IPS DF 4.7 (cell line): Measurements from ENCODE around the gene FOXC1.

Experiments
- DNase-seq: peaks from one replicate; pipeline ENCODE4 v3.0.0-alpha.2; 2013; ENCODE audit warnings: low spot score; ENCODE audit errors: extremely low read depth

FOXC1 gene

DNA sequence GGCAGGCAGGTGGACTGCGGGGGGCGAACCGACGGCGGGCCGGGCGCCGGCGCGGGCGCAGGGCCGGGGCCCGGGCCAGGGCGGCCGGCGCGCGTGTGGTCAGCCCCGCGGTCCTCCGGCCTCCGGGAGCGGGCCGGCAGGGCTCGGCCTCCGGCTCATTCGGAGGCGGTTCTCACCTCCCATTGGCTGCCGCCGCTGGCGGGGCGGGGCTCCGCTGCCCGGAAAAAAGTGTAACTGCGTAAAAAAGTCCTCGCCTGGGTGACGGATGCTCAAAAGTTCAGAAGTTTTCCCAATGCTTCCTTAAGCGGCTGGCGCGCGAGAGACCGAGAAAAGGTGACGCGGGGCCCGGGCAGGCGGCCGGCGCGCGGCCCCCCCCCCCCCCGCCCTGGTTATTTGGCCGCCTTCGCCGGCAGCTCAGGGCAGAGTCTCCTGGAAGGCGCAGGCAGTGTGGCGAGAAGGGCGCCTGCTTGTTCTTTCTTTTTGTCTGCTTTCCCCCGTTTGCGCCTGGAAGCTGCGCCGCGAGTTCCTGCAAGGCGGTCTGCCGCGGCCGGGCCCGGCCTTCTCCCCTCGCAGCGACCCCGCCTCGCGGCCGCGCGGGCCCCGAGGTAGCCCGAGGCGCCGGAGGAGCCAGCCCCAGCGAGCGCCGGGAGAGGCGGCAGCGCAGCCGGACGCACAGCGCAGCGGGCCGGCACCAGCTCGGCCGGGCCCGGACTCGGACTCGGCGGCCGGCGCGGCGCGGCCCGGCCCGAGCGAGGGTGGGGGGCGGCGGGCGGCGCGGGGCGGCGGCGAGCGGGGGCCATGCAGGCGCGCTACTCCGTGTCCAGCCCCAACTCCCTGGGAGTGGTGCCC is at the start of gene FOXC1:
Gene FOXC1 (plus strand): TSS at position 268 of the 849 bp plus-strand sequence. CDS start 531 bp downstream, at position 799.
- DNase-seq, result no peak

DNA sequence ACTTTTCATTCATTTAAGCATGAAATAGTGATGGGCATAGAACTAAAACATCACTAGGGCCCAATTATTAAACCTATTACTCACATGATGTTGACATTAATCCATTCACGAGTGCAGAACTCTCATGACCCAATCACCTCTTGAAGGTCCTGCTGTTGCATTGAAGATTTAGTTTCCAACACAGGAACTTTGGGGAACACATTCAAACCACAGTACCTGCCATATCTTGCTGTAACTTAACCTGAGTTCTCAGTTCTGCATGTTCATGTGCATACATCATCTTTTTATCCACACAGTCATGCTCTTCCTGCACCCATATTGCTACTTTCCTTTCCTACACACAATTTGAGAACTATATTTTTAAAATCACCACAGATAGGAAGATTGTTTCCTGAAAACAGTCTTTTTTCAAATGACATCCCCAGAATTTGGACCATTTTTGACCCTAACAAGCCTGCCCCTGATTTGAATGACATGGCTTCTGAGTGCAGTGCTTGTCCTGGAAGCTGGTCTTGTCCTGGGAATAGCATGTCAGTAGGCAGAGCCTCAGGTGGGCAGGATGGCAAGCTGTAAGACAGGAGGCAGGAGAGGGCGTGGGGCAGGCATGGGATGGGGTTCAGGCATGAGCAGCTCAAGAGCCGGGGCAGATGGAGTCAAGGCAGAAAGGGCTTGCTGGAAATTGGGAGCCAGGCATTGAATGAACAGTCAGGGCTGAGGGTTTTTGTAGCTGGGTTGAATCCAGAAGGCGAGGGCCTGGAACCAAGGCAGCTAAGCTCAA is 49.2 kb upstream of the FOXC1 start:
- DNase-seq, result no peak

DNA sequence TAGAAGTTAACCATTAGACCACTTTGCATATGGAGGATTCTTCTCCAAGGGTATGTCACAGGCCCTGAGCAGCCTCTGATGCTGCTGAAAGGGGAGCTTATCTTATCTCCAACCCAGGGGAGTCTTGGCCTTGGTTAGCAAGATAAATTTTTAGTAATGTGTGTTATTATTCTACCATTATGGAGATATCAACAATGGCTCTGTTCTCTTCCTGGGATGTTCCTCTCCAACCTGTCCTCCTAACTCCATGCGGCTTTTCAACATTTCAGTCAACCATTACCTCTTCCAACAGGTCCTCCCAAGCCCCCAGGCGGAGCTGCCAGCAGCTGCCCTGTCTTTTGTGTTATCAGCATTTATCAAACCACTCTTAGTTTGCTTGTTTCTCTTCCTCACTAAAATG is 48.4 kb upstream of the FOXC1 start:
- no peak for DNase-seq

DNA sequence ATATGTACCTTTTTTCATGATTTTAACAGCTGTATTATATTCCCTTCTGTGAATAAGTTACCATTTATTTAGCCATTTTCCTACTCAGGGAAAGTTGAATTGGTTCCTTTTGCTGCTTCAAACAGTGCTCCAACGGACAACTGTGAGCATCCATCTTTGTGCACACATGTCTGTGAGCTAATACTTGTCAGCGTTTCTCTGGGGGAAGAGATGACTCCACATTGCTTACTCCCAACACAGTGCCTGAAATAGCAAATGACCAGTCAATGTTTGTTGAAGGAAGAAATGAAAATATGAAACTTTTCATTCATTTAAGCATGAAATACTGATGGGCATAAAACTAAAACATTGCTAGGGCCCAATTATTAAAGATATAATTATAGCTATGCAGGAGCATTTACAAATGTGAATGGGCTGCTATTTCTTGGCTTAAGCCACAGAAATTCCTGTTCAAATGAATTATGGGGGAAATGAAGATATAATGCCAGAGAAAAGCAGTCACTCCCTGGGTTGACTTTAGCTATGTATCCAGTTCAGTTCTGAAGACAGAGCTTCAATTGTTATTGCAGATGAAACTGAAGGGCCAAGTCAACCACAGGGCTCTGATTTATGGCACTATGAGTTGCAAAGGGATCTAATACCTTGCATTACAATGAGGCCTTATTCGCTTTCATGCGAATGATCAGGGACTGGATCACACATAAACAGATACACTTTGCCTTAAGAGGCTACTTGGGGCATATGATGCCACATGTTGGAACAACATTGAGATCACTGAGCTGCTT is 47.4 kb upstream of the FOXC1 start:
- DNase-seq, result no peak

DNA sequence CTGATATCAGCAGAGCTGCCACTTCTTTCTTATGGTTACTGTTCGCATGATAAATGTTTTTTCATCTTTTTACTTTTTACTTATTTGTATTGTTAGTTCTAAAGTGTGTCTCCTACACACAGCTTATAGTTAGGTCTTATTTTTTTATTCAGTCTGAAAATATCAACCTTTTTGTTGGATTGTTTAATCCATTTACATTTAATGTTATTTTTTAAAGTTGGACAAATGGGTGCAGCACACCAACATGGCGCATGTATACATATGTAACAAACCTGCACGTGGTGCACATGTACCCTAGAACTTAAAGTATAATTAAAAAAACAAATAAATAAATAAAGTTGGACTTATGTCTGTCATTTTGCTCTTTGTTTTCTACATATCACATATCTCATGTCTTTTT is 40.3 kb upstream of the FOXC1 start:
- DNase-seq, result no peak

DNA sequence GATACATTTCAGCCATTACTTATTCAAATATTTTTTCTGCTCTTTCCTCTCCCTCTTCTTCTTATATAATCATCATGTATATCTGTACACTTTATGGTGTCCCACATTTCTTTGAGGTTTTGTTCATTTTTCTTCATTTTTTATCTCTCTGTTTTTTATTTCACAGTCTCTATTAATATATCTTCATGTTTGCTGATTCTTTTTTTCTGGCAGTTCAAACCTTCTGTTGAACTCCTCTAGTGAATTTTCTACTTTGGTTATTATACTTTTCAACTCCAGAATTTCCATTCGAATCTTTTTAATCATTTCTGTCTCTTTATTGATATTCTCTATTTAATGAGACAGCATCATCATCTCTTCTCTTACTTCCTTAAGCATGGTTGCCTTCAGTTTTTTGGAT is 38.9 kb upstream of the FOXC1 start:
- DNase-seq, result no peak

DNA sequence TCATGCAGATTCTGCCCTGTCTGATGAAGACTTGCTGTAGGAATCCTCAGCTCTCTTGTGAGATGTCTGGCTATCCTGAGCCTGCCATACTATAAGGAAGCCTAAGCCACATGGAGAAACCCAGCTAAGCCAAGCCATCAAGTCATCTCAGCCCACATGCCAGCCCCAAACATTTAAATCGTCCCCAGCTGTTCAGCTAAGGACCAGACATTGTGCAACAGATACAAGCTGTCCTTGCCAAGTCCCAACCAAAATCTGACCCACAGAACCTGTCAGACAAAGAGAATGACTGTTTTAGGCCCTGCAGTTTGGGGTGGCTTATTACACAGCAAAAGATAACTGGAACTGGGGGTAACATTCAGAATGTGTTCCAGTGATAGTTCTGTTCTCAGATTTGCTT is 36.8 kb upstream of the FOXC1 start:
- no peak for DNase-seq

DNA sequence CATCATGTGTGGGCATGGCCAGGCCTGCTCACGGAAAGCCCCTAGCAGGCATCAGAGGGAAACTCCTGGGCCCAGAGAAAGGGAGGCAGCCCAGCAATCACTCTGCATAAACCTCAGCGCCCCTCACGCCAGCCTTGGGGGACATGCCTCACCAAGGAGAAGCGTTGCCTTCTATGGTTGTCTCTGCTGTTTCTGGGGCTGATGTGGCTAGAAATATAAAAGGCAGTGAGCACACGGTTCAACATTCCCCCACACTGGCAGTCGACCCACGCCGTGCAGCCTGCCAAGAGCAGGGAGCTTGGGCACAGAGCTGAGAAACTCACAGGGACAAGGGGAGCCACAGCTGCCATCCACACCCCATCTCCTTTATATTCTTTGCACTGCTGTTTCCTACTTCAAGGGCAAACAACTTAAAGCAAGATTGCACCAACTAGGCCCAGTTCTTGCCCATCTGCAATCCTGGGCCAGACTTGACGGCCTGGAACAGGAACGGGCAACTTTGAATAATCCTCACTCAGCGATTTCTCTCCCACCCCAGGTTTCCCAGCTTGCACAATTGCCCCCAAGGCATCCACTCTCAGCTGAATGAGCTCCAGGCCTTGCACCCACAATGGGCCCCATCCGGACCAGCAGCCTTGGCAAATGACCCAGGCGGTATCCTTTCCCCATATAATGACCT is 35.5 kb upstream of the FOXC1 start:
- no peak for DNase-seq

DNA sequence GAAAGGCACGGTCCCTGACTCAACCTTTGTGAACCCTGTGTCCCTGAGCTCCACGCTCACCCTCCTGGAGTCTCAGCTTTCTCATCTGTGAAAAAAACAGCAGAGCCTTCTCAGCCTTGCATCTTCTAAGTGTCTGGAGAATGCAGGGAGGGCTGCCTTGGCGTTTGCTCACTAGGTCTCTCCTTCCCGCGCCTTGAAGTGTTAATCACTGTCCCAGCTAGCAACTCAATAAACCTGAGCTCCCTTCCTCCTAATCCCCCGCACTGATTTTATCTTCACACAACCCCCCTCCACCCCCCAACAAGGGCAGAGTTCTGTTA is 34.9 kb upstream of the FOXC1 start:
- no peak for DNase-seq

DNA sequence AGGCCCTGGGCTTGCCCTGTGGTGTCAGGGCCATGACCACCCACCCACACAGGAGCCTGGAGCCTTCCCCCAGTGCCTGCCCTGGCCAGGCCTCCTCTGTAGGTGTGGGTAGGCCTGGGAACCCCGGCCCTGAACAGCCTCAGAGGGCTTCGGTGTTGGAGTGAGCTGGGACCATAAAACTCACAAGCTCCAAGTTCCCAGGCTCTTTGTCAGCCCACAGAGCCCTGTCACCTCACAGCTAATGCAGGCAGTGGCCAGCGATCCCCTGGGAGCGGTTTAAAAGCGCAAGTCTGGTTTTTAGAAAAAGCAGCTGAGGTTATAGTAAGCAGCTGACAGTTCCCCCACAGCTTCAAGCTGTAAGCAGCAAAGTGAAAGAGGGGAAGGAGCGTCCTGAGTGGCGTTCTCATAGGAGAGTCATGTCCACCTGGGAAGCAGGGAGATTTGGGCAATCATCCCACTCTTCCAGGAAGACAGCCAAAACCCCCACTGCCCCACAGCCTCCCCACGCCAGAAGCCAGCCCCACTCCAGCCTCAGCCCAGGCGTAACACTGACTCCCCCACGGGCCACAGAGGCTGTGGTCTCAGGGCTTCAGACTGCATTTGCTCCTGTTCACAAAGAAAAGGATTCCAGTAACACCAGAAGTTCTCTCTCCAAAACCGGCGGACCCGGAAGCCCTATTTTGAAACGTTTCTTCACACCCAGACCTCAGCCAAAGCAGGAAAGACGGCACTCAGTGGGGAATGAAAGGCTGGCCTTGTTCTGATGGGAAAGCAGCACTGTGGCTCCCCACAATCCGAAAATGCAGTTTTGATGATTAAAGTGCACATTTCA is 34.3 kb upstream of the FOXC1 start:
- DNase-seq, result no peak

DNA sequence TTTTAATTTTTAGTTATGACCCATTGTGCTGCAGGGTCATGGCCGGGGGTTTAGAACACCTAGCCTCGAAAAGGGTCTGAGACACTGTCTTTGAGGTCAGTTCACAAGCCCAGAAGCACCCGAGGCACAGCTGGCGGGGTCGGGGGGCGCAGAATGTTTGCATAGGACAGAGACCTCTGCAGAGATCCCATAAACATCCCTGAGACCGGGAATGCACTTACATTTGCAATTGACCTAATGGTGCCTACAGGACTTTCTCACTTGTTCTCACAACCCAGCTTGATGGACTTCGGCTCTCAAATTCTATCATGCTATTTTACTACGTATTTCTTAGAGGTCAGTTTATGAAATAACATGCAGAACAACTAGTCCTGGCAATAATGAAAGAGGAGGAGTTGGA is 33.5 kb upstream of the FOXC1 start:
- DNase-seq, result no peak

DNA sequence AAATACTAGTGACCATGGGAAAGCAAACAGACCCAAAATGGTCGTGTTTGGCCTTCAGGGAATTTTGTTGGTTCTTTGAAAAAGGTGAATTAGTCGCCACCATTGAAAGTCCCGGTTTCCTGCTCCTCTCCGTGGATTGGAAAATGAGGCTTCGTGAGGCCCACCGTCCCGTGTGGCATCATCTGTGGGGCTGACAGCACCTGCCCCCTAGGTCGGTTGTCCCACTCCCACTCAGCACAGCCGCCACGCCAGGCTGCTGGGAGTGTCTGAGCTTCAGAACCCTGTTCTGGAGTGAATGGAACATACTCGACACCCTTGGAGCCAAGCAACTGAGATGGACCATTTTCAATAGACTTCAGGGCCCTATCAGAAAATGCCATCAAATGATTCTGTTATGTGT is 33.0 kb upstream of the FOXC1 start:
- DNase-seq, result no peak

DNA sequence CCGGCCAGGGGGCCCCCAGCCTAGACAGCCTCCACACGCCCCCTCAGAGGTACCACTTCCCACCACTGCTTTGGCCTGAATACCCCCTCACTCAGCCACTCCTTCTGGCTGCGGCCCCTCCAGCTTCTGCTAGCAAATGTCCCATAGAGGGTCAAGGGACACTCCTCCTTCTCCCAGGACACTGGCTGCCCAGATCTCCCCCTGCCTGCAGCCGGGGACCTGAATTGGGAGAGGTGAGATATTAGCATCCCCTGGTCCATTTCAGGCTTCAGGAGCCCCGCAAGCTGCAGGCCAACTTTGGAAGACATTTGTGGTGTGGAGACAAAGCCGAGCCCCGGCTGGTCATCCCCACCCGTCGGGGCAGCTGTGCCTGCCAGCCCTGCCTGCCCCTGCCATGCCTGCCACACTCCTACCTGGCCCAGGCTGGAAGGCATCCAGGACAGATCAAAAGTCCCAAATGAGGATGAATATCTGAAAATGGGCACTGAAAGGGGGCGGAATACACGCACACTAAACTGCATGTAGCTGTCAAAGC is 32.5 kb upstream of the FOXC1 start:
- no peak for DNase-seq

DNA sequence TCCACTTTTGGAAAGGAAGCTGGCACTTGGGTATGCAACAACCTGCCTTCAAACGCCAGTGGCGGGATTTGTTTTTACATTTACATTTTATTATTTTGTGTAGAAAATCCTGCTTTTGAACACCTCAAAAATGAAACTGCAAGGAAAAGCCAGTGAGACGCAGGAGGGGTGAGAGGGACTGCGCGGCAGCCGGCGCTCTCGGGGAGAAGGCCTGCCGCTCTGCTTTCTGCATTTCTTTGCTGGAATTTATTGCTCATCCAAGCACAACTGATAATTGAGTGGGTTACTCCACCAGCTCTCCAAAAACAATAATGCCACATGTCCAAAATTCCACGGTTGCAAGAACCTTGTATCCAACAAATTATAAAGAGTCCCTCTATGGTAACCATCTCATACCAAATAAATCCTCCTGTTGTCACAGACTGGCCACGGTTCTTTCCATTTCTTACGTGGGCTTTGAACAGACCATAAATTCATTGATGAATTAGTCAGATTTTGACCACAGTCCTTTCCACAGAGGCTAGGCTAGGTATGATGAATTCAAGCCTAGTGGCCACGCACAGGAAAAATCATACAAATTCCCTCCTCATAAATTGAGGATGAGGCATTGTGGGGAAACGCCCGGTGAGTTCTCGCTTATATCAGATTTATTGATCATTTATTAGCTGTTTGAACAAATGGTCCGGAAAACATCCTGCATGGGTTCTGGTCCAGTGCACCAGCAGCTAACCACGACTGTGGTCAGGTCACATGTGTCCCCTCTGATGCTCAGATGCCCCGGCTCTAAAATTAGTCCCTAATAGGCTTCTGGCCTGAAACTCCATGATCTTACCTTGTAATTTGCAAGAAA is 31.6 kb upstream of the FOXC1 start:
- no peak for DNase-seq

DNA sequence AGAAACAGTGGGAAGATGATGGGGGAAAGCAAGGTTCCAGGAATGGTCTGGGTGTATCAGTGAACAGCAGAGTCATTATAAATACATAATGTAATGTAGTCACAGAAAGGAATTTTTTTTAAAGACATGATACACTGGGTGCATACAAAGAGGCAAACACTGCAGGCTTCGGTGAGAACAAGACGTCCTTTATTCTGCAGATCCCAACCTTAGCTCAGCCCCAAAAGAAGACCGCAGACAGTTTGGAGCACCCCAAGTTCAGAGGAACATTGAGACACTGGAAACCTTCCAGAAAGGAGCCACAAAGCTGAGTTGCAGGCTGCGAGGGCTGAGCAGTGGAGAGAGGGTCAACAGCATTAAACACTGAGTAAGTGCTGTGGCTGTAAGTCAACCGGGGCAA is 30.6 kb upstream of the FOXC1 start:
- DNase-seq, result no peak

DNA sequence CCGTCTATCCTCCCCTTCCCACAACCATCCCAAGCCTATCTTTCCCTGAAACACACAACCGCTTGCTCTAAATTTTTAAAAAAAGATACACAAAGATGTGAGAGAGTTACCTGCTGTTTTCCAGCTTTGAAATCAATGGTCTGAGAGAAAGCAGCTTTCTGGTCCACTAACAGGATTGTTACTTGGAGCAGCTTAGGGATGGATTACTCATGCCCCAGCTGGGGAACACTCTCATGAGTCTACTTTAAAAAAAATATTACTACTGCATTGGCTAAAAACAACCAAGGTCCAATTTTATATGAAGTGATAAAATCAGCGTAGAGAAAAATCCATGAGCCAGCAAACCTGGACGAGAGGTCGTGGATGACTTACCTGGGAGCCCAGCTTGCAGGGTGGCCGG is 29.6 kb upstream of the FOXC1 start:
- no peak for DNase-seq

DNA sequence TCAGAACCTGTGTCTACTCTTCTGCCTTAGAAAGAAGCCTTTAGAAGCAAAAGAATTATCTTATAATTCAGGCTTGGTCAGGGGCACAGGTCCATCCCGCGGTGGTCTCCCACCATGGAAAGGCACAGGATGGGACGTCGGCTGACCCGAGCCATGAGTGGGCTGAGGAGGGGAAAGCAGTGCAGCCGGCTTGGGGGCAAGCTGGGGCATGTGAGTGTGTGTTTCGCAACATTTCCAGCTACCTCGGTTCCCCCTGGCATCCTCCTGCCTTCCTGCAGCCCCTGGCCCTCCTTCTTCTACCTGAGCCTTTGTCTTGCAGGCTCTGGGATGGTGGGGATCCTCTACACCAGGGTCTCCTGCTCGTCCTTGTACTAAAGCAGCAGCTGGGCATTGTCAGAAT is 29.1 kb upstream of the FOXC1 start:
- no peak for DNase-seq

DNA sequence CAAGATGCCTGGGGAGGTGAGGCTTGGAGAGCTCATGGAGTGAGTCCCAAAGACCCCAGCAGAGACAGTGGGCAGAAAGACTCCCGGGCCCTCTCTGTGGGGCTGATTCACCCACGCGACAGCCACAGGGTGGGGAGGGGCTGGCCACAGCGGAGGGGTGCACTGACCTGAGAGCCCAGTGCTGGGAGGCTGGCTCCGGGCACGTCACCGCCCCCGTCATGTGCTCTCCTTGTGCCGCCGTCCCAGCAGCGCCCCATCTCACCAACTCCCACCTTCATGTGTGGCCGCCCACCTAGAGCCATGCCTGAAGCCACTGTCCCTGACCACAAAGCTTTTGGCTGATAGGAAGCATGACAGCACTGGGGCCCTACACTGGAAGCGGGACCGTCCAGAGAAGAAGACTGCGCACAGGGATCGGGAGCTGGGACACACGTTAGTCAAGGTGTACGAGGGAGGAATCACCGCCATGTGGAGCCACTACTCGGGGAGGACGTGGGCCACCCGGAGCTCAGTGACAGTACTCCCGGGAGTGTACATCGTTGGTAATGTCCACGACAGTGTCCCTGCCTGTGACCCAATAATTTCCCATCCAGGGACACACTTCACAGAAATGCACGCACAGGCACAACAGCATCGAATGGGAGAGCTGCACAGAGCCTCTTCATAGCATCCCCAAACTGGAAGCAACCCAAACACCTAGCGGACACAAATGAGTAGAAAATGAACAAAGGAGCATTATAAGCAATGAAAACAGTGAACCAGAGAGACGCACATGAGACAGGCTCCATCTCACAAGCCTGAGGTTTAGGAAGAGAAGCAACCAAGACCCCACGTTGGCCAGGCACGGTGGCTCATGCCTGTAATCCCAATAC is 28.4 kb upstream of the FOXC1 start:
- no peak for DNase-seq

DNA sequence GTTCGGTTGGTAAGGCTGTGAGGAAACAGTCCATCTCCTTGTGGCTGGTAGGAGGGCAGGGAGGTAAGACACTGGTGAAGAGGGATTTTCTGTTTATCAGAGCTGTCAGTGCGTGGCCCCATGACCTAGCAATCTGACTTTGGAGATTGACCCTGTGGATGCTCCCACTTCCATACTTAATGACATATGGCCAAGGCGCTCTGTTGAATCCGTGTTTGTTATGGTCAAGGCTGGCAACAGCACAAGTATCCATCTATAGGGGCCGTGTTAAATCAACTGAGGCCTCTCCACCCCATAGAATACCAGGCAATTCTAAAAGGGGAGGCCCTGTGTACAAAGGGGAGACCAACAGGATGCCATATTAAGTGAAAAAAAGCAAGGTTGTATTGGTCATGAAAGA is 25.6 kb upstream of the FOXC1 start:
- DNase-seq, result no peak
